ENCODE results near the gene PRRC2B.

DNA sequence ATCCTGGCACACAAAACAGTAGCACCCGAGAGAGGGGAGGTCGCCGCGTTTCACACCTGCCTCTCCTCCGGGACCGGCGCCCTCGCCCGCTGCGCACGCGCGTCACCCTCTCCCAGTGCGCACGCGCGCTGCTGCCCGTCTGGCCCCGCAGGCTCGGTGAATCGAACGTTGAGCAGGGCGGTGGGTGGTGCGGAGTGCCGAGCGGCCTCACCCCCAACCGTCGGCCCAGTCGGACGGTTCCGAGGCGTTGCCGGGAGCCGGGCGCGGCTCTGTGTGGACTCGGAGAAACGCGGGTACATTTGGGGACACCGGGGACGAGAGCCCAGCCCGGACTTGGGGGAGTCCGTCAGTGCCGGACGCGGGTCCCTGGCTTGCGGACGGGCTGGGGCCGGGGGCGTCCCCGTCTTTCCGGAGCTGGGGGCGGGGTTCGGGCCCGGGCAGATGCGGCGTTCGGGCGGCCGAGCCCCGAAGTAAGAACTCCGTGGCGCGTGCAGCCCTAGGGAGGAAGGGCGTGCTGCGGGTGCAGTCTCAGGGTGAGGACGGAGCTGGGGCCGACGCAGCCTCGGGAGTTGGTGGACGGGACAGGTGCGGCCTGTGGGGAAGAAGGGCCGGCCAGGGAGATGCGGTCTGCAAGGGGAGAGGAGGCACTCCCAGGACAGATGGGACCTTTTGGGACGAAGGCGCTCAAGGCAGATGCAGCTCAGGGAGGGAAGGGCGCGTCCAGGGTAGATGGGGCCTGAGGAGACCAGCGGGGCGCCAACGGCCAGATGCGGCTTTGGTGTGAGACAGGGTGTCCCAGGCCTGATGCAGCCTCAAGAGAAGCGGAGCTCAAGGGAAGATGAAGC is 109.1 kb downstream of the PRRC2B start, which contains the start of gene POMT1:
- TF ChIP-seq POLR2AphosphoS5 (IDR thresholded peaks at IDR 0.05) = peak; percentile 52
- TF ChIP-seq, protein P1, sequence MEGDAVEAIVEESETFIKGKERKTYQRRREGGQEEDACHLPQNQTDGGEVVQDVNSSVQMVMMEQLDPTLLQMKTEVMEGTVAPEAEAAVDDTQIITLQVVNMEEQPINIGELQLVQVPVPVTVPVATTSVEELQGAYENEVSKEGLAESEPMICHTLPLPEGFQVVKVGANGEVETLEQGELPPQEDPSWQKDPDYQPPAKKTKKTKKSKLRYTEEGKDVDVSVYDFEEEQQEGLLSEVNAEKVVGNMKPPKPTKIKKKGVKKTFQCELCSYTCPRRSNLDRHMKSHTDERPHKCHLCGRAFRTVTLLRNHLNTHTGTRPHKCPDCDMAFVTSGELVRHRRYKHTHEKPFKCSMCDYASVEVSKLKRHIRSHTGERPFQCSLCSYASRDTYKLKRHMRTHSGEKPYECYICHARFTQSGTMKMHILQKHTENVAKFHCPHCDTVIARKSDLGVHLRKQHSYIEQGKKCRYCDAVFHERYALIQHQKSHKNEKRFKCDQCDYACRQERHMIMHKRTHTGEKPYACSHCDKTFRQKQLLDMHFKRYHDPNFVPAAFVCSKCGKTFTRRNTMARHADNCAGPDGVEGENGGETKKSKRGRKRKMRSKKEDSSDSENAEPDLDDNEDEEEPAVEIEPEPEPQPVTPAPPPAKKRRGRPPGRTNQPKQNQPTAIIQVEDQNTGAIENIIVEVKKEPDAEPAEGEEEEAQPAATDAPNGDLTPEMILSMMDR (IDR thresholded peaks at IDR 0.05) = peak in 1 of 4 experiments; percentile 24
- no peak for TF ChIP-seq EP300 (IDR thresholded peaks at IDR 0.05)
